ENCODE data around the gene GPR142. TPM values are rescaled to one million over a fixed set of nuclear protein-coding genes. Genes with fewer than 3 reads are reported as not detected.

The GPR142 gene
- total and polyA plus RNA-seq, 11 donors: not detected

GRCh38 chr17:74394977-74395376 is 27.7 kb downstream of the GPR142 start:
- TF ChIP-seq, protein P1, sequence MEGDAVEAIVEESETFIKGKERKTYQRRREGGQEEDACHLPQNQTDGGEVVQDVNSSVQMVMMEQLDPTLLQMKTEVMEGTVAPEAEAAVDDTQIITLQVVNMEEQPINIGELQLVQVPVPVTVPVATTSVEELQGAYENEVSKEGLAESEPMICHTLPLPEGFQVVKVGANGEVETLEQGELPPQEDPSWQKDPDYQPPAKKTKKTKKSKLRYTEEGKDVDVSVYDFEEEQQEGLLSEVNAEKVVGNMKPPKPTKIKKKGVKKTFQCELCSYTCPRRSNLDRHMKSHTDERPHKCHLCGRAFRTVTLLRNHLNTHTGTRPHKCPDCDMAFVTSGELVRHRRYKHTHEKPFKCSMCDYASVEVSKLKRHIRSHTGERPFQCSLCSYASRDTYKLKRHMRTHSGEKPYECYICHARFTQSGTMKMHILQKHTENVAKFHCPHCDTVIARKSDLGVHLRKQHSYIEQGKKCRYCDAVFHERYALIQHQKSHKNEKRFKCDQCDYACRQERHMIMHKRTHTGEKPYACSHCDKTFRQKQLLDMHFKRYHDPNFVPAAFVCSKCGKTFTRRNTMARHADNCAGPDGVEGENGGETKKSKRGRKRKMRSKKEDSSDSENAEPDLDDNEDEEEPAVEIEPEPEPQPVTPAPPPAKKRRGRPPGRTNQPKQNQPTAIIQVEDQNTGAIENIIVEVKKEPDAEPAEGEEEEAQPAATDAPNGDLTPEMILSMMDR (IDR thresholded peaks at IDR 0.05): no peak
- no peak for TF ChIP-seq POLR2A (IDR thresholded peaks at IDR 0.05)
- Histone ChIP-seq H3K9me3 (no peaks in the 10 kb centered on the region), H3K36me3 (no peaks in the 10 kb centered on the region), H3K27me3 (no peaks in the 10 kb centered on the region), H3K4me1 (peaks cover 0 to 11% (median 3%) of the 10 kb centered on the region in 12 donors), H3K4me3 (no peak overlapping the region), H3K27ac (no peak overlapping the region)
- DNase-seq: peak in 1 of 5 donors; percentile 33
- peak in 1 of 4 donors; percentile 33 for ATAC-seq
- intact Hi-C loops (cut with DNase I): loop anchor here in 1 of 10 donors (5.0 kb wide), 1 partner anchor 32 kb away; no protein-coding TSS in a partner anchor
- 93 to 100% (median 95%) methylated on average over 4 to 7 of the region's 7 CpGs for WGBS, 4 donors

DNA sequence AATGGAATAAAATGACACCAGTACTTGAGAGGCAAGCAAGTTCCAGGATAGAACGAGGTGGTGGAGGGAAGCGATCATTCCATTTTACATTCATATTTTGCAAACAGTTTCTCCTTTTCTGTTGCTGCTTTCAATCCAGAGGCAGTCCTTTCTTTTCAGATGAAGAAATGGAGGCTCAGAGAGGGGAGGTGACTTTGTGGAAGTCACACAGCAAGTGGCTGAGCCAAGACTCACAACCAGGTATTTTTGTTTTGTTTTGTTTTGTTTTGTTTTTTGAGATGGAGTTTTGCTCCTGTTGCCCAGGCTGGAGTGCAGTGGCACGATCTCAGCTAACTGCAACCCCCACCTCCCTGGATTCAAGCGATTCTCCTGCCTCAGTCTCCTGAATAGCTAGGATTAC is 29.3 kb downstream of the GPR142 start:
- H3K27ac ChIP-seq: no peak overlapping the region
- ATAC-seq (no peak), DNase-seq (peak in 1 of 5 donors; percentile 2)
- H3K36me3 ChIP-seq: no peaks in the 10 kb centered on the region
- no peak overlapping the region for H3K4me3 ChIP-seq
- H3K9me3 ChIP-seq: no peaks in the 10 kb centered on the region
- peaks cover 0 to 9% (median 1%) of the 10 kb centered on the region in 12 donors for H3K4me1 ChIP-seq
- TF ChIP-seq, protein P1 (IDR thresholded peaks at IDR 0.05): no peak
- TF ChIP-seq POLR2A (IDR thresholded peaks at IDR 0.05): no peak
- WGBS, 4 donors: 78 to 95% (median 93%) methylated on average over 4 of the region's 4 CpGs
- intact Hi-C loops (cut with DNase I): no loop called here
- H3K27me3 ChIP-seq: no peaks in the 10 kb centered on the region

DNA sequence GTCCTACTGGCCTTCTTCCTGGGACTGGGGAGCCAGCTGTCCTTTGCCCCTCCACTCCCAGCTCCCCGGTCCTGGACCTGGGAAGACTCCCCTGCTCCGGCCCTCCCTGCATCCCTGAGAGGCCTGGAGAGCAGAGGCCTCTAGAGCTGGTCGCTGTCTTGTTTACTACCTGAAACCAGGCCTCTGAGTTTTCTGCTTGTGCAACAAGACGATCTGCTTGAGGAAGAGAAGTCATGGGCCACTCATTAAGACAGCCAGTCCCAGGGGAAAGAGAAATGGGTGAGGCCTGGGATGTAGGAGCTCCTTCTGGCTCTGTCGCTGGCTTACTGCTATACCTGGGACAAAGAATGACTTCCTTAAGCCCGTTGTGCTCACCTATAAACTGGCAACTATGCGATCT is 34.7 kb downstream of the GPR142 start:
- 88 to 92% (median 89%) methylated on average over 7 of the region's 7 CpGs for WGBS, 4 donors
- intact Hi-C loops (cut with DNase I): no loop called here
- no peak for ATAC-seq
- Histone ChIP-seq H3K9me3 (no peaks in the 10 kb centered on the region), H3K36me3 (no peaks in the 10 kb centered on the region), H3K27me3 (no peaks in the 10 kb centered on the region), H3K27ac (no peak overlapping the region), H3K4me3 (no peak overlapping the region), H3K4me1 (peaks cover 0 to 3% (median 0%) of the 10 kb centered on the region in 12 donors)
- no peak for DNase-seq
- TF ChIP-seq, protein P1 (IDR thresholded peaks at IDR 0.05): no peak
- no peak for TF ChIP-seq POLR2A (IDR thresholded peaks at IDR 0.05)

GRCh38 chr17:74403512-74404137 is 36.3 kb downstream of the GPR142 start:
- peaks cover 0 to 3% (median 0%) of the 10 kb centered on the region in 12 donors for H3K4me1 ChIP-seq
- intact Hi-C loops (cut with DNase I): no loop called here
- H3K4me3 ChIP-seq: no peak overlapping the region
- H3K9me3 ChIP-seq: no peaks in the 10 kb centered on the region
- no peaks in the 10 kb centered on the region for H3K27me3 ChIP-seq
- DNase-seq (no peak), ATAC-seq (no peak)
- TF ChIP-seq, protein P1 (IDR thresholded peaks at IDR 0.05): no peak
- no peak for TF ChIP-seq POLR2A (IDR thresholded peaks at IDR 0.05)
- 58 to 71% (median 66%) methylated on average over 8 to 12 of the region's 12 CpGs for WGBS, 4 donors
- no peaks in the 10 kb centered on the region for H3K36me3 ChIP-seq
- no peak overlapping the region for H3K27ac ChIP-seq

All from heart left ventricle (tissue), 16 donors.